ENCODE data around the gene GNB3.

GNB3 gene

DNA sequence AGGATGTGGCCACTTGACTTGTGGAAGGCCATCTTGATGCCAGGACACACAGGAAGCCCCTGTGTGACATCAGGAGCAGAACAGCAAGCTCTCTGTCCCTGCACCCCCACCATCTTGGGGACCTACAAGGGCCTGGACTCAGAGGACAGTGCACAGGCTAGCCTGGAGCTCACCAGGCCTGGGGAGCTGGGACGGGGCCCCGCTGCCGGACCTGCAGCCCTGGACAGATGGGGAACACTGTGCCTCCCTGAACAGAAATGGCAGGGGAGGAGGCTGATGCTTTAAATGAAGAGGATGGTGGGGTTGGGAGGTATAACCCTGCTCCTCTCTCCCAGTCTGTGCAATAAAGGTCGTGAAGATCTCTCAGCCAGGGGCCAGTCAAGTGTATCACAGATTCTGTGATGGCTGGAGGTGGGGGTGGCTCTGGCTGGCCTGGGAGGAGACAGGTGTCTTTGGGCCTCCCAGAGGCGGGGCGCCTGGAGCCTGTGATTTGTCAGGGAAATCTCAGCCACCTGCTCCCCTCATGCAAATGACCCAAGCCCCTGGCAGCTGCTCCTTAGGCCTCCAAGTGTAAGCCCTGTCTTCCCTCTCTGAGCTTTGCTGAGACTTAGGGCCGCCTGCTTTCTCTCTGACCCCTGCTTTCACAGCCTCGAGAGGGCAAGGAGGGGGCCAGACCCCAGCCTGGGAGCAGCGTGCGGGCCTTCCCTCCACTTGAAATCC is 1.1 kb upstream of the GNB3 start:
- no peak for FAIRE-seq

DNA sequence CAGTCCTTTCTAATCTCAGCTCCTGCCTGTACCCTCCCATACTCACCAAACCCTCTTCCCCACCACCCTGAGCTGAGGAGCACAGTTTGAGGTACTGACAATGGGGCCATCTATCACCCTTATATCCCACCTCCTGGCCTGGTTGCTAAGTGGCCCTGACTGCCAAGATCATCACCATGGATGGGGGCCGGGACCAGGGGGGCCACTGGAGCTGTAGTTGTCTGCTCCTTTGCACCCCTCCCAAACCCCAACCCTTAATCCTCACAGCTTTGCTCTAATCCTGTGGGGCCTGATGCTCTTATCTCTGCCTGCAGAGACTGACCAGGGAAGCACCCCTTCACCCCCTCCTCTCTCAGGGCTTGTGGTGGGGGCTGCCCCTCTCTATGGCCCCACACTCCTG is 395 bp upstream of the GNB3 start:
- no peak for FAIRE-seq

DNA sequence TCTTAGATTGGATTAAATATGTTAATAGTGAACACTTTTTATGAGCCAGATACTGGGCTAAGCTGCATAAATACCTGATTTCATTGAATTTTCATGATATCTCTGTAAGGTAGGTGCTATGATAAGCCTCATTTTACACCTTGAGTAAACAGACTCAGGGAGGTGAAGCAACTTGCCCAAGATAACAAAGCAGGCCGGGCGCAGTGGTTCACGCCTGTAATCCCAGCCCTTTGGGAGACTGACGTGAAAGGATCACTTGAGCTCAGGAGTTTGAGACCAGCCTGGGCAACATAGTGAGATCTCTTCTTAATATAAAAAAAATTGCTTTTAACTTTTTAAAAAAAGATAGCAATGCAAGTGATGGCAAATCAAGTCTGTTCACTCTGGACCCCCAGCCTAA is 1.4 kb downstream of the GNB3 start:
- FAIRE-seq: no peak

DNA sequence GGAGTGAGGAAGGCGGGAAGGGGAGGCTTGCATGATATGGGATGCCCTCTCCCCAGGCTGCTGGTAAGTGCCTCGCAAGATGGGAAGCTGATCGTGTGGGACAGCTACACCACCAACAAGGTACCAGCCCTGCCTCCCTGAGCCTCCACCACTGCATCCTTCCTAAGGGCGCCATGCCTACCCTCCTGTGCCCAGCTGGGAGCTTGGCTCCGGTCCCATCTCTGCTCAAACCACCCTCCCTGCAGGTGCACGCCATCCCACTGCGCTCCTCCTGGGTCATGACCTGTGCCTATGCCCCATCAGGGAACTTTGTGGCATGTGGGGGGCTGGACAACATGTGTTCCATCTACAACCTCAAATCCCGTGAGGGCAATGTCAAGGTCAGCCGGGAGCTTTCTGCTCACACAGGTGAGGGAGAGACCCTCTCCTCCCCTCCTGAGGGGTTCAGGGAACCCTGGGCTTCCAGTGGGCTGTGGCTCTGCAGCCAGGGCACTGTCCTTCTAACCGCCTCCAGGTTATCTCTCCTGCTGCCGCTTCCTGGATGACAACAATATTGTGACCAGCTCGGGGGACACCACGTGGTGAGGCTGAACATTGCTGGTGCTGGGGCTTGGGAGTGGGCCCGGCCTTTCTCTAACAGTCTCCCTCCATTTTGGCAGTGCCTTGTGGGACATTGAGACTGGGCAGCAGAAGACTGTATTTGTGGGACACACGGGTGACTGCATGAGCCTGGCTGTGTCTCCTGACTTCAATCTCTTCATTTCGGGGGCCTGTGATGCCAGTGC is 2.6 kb downstream of the GNB3 start:
- no peak for FAIRE-seq

DNA sequence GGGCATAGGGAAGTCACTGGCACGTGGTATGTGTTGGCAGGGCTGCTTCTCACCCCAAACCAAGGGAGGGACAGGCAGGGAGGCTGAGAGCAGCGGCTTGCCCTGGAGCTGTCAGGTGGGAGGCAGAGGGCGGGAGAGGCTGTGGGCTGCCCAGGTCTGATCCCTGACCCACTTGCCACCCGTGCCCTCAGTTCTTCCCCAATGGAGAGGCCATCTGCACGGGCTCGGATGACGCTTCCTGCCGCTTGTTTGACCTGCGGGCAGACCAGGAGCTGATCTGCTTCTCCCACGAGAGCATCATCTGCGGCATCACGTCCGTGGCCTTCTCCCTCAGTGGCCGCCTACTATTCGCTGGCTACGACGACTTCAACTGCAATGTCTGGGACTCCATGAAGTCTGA is 4.7 kb downstream of the GNB3 start:
- no peak for FAIRE-seq

DNA sequence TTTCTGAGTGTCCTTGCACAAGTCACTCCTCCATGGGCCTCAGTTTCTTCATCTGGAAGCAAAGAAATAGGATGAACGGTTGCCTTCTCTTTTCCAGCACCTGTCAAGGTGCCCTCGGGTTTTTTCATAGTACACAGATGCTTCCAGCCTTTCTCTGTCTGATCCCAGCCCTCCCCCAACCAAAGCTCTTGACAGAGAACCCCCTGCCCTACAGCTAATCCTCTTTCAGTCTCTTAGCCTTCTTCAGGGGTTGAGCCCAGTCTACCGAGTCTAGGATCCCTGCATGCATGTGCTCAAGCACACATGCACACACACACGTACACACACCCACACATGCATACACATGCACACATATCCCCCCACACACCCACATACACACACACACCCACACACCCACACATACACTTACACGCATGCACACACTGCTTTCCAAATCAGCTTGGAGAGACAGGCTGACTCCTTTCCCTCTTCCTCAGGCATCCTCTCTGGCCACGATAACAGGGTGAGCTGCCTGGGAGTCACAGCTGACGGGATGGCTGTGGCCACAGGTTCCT is 5.7 kb downstream of the GNB3 start:
- no peak for FAIRE-seq

DNA sequence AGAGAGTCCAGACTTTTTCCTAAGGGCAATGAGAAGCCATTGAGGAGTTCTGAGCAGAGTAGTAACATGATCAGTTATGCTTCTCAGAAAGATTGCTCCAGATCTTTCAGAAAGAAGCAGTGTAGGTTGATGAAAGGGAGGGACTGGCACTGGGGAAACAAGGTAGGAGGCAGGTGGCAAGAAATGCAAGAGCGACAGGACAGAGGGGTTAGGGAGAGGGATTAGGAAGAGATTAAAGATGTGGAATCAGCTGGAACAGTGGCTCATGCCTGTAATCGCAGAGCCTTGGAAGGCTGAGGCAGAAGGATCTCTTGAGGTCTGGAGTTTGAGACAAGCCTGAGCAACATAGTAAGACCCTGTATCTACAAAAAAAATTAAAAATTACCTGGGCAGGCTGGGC is 7.0 kb downstream of the GNB3 start:
- FAIRE-seq: no peak

DNA sequence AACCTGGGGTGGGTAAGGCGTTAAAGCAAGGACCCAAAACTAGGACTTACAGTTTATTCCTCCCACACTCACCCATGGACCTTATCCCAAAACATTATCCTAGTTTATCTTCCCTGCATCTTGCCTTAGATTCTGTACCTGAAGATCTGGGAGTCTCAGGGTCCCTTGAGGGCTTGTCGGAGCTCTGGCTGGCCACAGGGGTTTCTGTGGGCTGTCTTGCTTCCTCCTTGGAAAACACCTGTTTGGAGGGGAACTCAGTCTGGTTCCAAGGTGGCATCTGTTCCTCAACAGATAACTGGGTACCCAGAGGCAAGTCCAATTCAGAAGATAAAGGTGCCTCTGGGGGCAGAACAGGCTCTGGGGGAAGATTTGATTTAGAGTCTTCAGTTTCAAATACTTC is 8.7 kb downstream of the GNB3 start:
- no peak for FAIRE-seq

DNA sequence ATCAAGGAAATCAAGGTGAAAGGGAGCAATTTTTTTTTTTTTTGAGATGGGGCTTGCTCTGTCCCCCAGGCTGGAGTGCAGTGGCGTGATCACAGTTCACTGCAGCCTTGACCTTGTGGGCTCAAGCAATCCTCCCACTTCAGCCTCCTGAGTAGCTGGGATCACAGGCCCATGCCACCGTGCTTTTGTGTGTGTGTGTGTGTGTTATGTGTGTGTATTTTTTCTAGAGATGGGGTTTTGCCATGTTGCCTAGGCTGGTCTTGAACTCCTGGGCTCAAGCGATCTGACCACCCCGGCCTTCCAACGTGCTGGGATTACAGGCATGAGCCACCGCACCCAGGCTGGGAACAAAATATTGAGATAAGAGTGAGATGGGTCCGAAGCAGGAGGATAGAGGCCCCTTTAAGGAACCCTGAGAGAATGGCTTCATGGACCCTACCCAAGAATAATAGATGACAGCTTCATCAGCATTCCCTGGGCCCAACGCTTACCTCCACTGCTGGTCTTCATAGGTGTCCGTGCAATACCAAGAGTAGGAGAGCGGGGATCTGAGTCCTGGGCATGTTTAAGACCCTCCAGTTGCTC is 9.3 kb downstream of the GNB3 start:
- no peak for FAIRE-seq

DNA sequence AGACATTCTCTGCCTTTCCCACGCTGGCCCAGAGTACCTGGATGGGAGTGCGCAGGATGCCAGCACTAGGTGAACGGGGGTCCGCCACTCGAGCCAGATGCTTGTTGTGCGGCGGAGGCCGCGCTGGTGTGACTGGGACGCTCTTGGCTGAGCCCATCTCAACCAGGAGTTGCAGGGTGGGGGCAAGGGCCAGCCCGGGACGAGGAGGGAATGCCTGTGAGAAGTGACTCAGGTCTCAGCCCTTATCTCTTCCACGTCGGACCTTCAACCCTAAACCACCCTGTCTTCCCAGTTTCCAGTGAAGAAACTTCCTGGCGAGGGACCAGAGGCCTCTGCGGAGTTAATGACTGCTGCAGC is 10.0 kb downstream of the GNB3 start:
- no peak for FAIRE-seq

DNA sequence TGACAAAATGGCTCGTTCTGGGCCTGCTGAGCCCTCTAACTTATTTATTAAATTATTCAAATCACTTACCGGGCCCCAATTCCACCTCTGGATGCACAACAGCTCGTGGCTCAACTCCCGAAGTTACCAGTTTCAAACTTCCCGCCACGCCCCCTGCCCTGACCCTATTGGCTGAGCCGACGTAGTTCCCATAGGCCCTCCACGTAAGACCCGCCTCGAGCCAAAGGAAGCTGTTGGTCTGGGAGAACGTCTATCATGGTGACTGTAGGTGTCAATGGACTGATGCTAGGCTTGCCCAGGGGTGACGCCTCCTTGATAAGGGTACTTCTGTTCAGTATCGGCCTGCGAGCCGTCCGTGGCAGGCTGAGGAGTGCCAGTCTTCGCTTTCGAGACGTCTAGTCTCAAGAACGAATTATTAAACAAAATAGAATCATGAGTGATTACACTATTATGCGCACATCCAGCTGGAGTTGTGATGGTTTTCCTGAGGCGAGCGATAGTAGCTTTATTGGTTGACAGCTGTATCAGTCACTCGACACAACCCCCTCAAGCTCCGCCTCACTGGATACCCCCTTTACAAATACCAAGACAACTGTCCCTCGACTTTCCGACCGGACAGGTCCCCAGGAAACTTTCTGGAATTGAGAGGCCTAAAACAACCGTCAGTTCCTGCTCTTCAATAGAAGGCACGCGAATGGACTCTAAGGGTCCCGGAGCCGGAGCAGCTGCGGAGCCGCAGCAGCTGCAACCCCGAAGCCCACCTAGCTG is 10.6 kb downstream of the GNB3 start, which contains the start of gene CDCA3:
CDCA3 (minus strand) TSS at position 134 of the 768 bp plus-strand sequence. CDS start 334 bp downstream, outside the sequence.
- FAIRE-seq: peak; percentile 97

DNA sequence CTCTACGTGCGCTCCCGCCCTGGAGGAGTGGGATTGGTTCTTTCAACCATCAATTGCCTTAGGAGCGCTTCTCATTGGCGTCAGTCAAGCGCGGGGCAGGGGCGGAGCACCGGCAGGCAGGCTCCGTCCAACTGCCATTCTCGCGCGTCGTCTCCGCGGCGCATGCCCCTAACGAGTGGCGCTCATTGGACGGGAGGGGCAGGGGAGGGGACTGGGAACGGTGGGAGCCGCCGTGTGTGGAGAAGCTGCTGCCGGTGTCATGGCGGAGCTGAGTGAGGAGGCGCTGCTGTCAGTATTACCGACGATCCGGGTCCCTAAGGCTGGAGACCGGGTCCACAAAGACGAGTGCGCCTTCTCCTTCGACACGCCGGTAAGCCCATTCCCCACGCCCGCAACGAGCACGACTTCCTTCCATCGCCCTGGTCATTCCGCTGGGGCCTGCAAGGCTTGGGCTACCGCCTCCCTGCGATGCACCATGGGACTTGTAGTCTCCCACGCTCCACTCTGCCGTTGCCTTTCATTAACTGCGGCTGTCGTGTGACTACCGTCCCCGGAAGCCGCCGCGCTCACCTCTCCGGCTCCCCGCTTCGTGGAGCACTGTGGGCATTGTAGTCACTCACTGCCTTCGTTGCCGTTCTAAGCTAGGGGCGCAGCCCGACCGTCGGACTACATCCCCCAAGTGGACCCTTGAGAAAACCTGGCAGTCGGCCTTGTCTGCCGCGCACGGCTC is 11.4 kb downstream of the GNB3 start, which contains the start of gene USP5:
USP5 (plus strand) TSS at position 230 of the 730 bp plus-strand sequence; CDS start at position 260, 30 bp downstream.
- peak; percentile 96 for FAIRE-seq

DNA sequence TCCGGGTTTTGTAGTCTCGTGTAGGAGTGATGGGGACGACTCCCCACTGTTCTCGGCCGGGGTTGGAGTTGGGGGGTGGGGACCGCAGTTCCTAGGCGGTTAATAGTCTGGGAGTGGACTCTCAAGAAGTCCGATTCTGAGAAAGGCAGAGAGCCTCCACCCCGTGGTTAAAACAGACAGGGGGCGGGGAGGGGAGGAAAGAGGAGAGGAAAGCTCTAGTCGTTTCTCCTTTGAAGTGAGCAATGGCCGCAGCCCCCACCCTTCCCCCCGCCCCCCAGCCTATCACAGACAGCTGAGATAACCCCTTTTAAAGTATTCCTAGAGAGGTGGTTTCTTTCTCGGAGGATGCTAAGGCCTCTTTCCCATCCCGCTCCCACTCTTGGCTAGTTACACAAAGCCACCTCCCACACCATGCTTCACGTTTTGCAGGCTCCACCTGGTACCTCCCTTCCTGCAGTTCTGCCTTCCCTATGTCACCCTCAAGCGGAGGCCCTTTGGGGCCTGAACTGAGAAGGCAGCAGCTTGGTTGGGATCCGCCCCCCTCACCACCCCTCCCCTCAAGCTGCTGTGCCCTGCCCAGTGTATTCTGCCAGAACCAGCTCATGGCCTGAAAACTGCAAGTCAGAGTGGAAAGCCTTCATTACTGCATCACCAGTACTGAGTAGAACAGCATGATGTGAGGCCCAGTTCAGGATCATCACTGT is 12.1 kb downstream of the GNB3 start:
- no peak for FAIRE-seq

DNA sequence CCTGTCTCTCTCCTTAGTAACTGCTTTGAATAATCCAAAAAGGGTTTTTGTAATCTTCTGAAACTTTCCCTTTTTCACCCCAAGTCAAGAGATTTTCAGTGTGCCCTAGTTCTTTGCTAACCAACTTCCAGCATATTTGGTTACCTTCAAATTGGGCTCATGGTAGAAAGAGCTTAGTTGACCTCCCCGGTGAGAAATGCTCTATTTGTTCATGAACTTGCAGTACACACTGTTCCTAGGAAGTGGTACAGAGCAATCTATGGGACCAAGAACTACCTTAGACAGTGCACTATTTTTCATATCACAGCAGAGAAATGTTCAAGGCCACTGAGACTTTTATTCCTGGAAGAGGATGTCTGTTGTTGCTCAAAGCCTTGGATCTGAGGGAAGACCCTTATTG is 12.9 kb downstream of the GNB3 start:
- FAIRE-seq: no peak

DNA sequence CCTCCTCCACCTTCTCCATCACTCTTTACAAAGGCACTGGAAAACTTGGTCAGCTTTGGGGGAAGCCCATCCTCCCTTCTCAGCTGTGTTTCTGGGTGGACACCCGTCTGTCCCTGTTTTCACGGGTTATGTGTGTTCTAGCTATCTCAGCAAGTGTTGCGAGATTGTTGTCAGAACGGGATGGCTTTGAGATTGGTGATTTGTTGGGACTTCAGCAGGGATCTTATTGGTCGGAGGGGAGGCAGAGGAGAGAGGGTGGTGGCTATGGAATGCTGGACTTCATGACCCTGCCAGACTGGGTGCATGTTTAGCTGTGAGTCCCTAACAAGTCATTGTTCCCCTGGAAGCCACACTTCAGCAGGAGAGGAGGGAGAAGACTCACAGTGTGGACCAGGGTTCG is 13.3 kb downstream of the GNB3 start:
- FAIRE-seq: no peak

DNA sequence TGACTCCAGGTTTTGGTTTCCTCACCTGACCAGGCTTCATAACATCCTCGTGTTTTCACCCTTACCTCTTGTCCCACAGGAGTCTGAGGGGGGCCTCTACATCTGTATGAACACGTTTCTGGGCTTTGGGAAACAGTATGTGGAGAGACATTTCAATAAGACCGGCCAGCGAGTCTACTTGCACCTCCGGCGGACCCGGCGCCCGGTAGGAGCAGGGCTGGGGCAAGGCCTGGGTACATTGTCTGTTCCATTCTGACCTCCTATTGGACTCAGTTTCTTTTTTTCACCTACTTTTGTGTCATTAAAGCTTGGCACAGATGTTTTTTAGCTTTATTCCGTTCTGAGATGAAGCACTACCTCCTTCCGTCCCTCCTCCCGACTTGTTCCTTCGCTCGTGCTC is 14.6 kb downstream of the GNB3 start:
- no peak for FAIRE-seq

DNA sequence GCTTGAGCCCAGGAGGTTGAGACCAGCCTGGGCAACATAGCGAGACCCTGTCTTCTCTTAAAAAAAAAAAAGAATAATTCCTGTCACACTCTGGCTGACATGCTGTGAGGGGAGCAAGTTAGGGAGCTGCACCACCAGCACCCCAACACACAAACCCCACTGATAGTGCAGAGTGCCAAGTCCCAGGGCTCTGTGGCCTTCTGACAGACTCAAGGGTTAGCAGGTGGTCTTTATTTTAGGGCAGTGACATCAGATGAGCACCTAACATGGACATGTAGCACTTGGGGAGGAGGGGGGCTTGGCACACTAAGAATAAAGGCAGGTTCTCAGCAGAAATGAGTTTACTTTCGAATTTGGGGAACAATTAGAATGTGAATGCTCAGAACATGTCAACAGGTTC is 18.1 kb downstream of the GNB3 start:
- no peak for FAIRE-seq

DNA sequence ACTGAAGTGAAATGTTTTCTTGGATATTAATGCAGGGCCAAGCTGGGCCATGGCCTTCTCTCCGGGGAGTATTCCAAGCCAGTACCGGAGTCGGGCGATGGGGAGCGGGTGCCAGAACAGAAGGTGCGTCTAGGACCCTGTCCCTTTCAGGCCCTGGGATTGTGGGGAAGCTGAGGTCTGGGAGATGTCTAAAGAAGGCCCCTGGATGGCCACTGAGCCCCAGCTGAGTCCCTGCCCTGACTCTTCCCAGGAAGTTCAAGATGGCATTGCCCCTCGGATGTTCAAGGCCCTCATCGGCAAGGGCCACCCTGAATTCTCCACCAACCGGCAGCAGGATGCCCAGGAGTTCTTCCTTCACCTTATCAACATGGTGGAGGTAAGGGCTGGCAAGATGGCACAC is 19.4 kb downstream of the GNB3 start:
- no peak for FAIRE-seq

DNA sequence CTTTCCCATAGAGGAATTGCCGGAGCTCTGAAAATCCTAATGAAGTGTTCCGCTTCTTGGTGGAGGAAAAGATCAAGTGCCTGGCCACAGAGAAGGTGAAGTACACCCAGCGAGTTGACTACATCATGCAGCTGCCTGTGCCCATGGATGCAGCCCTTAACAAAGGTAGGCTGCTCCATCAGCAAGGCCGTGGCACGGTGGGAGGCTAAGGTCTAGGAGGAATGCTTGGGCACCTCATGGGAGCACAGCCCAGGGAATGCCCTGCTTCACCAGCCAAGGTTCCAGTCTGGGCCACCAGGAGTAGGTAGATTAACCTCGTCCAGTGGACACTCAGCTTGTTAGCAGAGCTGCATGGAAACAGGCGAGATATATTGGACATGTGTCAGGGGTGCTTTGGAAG is 20.2 kb downstream of the GNB3 start:
- FAIRE-seq: no peak

DNA sequence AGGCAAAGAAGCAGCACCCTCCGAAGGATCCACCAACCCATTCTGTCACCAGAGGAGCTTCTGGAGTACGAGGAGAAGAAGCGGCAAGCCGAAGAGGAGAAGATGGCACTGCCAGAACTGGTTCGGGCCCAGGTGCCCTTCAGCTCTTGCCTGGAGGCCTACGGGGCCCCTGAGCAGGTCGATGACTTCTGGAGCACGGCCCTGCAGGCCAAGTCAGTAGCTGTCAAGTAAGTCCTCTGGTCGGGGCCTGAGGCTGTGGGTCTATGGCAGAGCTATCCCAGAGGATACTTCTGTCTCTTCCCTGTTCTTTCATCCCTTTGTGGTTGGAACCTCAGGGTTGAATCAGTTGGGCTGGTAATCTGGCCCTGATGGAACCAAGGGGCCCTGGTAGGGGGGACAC is 20.7 kb downstream of the GNB3 start:
- FAIRE-seq: no peak

DNA sequence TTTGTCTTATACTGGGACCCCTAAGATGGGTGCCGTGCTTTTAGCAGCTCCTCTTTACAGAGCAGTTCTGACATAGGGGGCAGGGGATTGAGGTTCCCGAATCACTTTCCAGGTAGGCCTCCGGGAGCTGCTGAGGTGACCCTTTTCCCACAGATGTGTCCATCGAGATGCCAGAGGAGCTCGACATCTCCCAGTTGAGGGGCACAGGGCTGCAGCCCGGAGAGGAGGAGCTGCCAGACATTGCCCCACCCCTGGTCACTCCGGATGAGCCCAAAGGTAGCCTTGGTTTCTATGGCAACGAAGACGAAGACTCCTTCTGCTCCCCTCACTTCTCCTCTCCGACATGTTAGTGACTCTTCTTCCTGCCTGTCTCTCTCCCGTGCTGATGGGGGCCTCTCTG is 22.3 kb downstream of the GNB3 start:
- no peak for FAIRE-seq

Measured in G401.6 (cell line).